ENCODE measurements around the gene MAST4. TPM values are rescaled to one million over a fixed set of nuclear protein-coding genes. Genes with fewer than 3 reads are reported as not detected.

Gene MAST4
- total and polyA plus RNA-seq, 7 experiments from 2014 or later = 11.3 to 39.0 (median 28.3) TPM

DNA sequence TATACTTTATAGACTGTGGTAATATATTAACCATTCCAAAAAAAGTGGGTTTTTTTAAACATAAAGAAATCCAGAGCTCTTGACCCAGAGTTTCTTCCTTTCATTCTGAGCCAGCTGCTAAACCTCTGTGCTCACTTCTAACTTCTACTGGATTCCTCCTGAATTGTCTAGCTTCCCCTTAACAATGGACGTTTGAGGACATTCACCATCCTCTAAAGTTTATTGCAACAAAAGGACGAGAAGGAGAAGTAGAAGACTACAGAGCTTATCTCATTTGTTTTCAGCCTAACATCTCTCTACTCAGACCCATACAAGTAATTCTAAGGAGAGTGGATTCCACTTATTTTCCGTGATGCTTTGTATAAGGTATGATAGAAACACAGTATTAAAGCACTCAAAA lies 284.2 kb downstream of the MAST4 start:
- no peaks in the 10 kb centered on the region for H3K27me3 ChIP-seq (ENCODE audit: control insufficient read depth in 2 of 2, insufficient read depth in 2 of 2, low read length in 2 of 2)
- no peaks in the 10 kb centered on the region for H3K36me3 ChIP-seq (ENCODE audit: control insufficient read depth in 2 of 3, insufficient read depth in 3 of 3, low read length in 3 of 3)
- ChIA-PET POLR2A (no interaction called here), CTCF (no interaction called here)
- intact Hi-C loops (cut with micrococcal nuclease) = no loop called here
- H3K9me3 Mint-ChIP-seq = no peaks in the 10 kb centered on the region
- H3K27ac Mint-ChIP-seq = no peak overlapping the region
- DNase-seq (no peak), ATAC-seq (no peak)
- H3K36me3 Mint-ChIP-seq = peaks cover 0 to 24% (median 0%) of the 10 kb centered on the region in 5 donors
- H3K4me3 ChIP-seq (ENCODE audit: low read length) = no peak overlapping the region
- peaks cover 0 to 10% (median 6%) of the 10 kb centered on the region in 5 donors for H3K27me3 Mint-ChIP-seq
- no peaks in the 10 kb centered on the region for H3K9me3 ChIP-seq (ENCODE audit: control insufficient read depth in 2 of 3, low read length in 3 of 3)
- peaks cover 0 to 15% (median 0%) of the 10 kb centered on the region in 7 donors for H3K4me1 Mint-ChIP-seq
- H3K27ac ChIP-seq (ENCODE audit: low read depth, low read length) = no peak overlapping the region
- no peaks in the 10 kb centered on the region for H3K4me1 ChIP-seq (ENCODE audit: control insufficient read depth in 2 of 2, insufficient read depth in 2 of 2, low read length in 2 of 2)
- H3K4me3 Mint-ChIP-seq = no peak overlapping the region

- peaks cover 0 to 10% (median 6%) of the 10 kb centered on the region in 5 donors for H3K27me3 Mint-ChIP-seq
- ChIA-PET POLR2A (no interaction called here), CTCF (no interaction called here)
- Histone ChIP-seq H3K4me1 (ENCODE audit: control insufficient read depth in 2 of 2, insufficient read depth in 2 of 2, low read length in 2 of 2) (no peaks in the 10 kb centered on the region), H3K27ac (ENCODE audit: low read depth, low read length) (no peak overlapping the region), H3K27me3 (ENCODE audit: control insufficient read depth in 2 of 2, insufficient read depth in 2 of 2, low read length in 2 of 2) (no peaks in the 10 kb centered on the region), H3K36me3 (ENCODE audit: control insufficient read depth in 2 of 3, insufficient read depth in 3 of 3, low read length in 3 of 3) (no peaks in the 10 kb centered on the region), H3K9me3 (ENCODE audit: control insufficient read depth in 2 of 3, low read length in 3 of 3) (no peaks in the 10 kb centered on the region), H3K4me3 (ENCODE audit: low read length) (no peak overlapping the region)
- peaks cover 0 to 15% (median 0%) of the 10 kb centered on the region in 7 donors for H3K4me1 Mint-ChIP-seq
- H3K36me3 Mint-ChIP-seq = peaks cover 0 to 28% (median 0%) of the 10 kb centered on the region in 5 donors
- DNase-seq (no peak), ATAC-seq (no peak)
- intact Hi-C loops (cut with micrococcal nuclease) = no loop called here
- H3K27ac Mint-ChIP-seq = no peak overlapping the region
- no peaks in the 10 kb centered on the region for H3K9me3 Mint-ChIP-seq
- H3K4me3 Mint-ChIP-seq = no peak overlapping the region
These were observed 285.4 kb downstream of the MAST4 start for GRCh38 chr5:66881480-66882161.

GRCh38 chr5:66882606-66883227 lies 286.5 kb downstream of the MAST4 start:
- H3K4me3 Mint-ChIP-seq = no peak overlapping the region
- no peak for ATAC-seq
- H3K36me3 Mint-ChIP-seq = peaks cover 0 to 25% (median 0%) of the 10 kb centered on the region in 5 donors
- ChIA-PET CTCF (no interaction called here), POLR2A (no interaction called here)
- peaks cover 0 to 11% (median 0%) of the 10 kb centered on the region in 7 donors for H3K4me1 Mint-ChIP-seq
- no peak overlapping the region for H3K27ac Mint-ChIP-seq
- no peak overlapping the region for H3K4me3 ChIP-seq (ENCODE audit: low read length)
- H3K9me3 ChIP-seq (ENCODE audit: control insufficient read depth in 2 of 3, low read length in 3 of 3) = no peaks in the 10 kb centered on the region
- H3K27me3 ChIP-seq (ENCODE audit: control insufficient read depth in 2 of 2, insufficient read depth in 2 of 2, low read length in 2 of 2) = no peaks in the 10 kb centered on the region
- peaks cover 0 to 7% (median 6%) of the 10 kb centered on the region in 5 donors for H3K27me3 Mint-ChIP-seq
- no peaks in the 10 kb centered on the region for H3K4me1 ChIP-seq (ENCODE audit: control insufficient read depth in 2 of 2, insufficient read depth in 2 of 2, low read length in 2 of 2)
- H3K36me3 ChIP-seq (ENCODE audit: control insufficient read depth in 2 of 3, insufficient read depth in 3 of 3, low read length in 3 of 3) = no peaks in the 10 kb centered on the region
- no peaks in the 10 kb centered on the region for H3K9me3 Mint-ChIP-seq
- no peak overlapping the region for H3K27ac ChIP-seq (ENCODE audit: low read depth, low read length)
- DNase-seq = no peak
- intact Hi-C loops (cut with micrococcal nuclease) = no loop called here

- no peak overlapping the region for H3K27ac Mint-ChIP-seq
- ATAC-seq (no peak), DNase-seq (no peak)
- H3K4me1 Mint-ChIP-seq = peaks cover 0 to 11% (median 0%) of the 10 kb centered on the region in 7 donors
- ChIA-PET POLR2A (interaction anchor here (0.7 kb wide), 1 partner anchor 1147 kb away, joined by 3 read pairs; no protein-coding TSS in a partner anchor), CTCF (interaction anchor here (1.1 kb wide), 1 partner anchor 579 kb away, joined by 3 read pairs; no protein-coding TSS in a partner anchor)
- Histone ChIP-seq H3K9me3 (ENCODE audit: control insufficient read depth in 2 of 3, low read length in 3 of 3) (no peaks in the 10 kb centered on the region), H3K4me3 (ENCODE audit: low read length) (no peak overlapping the region), H3K4me1 (ENCODE audit: control insufficient read depth in 2 of 2, insufficient read depth in 2 of 2, low read length in 2 of 2) (no peaks in the 10 kb centered on the region), H3K27me3 (ENCODE audit: control insufficient read depth in 2 of 2, insufficient read depth in 2 of 2, low read length in 2 of 2) (no peaks in the 10 kb centered on the region), H3K27ac (ENCODE audit: low read depth, low read length) (no peak overlapping the region), H3K36me3 (ENCODE audit: control insufficient read depth in 2 of 3, insufficient read depth in 3 of 3, low read length in 3 of 3) (no peaks in the 10 kb centered on the region)
- H3K36me3 Mint-ChIP-seq = peaks cover 0 to 19% (median 0%) of the 10 kb centered on the region in 5 donors
- no peaks in the 10 kb centered on the region for H3K9me3 Mint-ChIP-seq
- no peak overlapping the region for H3K4me3 Mint-ChIP-seq
- intact Hi-C loops (cut with micrococcal nuclease) = no loop called here
- H3K27me3 Mint-ChIP-seq = peaks cover 2 to 7% (median 6%) of the 10 kb centered on the region in 5 donors
These were observed 288.5 kb downstream of the MAST4 start for GRCh38 chr5:66884564-66885243.

- Histone ChIP-seq H3K4me3 (ENCODE audit: low read length) (no peak overlapping the region), H3K27me3 (ENCODE audit: control insufficient read depth in 2 of 2, insufficient read depth in 2 of 2, low read length in 2 of 2) (no peaks in the 10 kb centered on the region), H3K27ac (ENCODE audit: low read depth, low read length) (no peak overlapping the region), H3K36me3 (ENCODE audit: control insufficient read depth in 2 of 3, insufficient read depth in 3 of 3, low read length in 3 of 3) (no peaks in the 10 kb centered on the region), H3K4me1 (ENCODE audit: control insufficient read depth in 2 of 2, insufficient read depth in 2 of 2, low read length in 2 of 2) (no peaks in the 10 kb centered on the region), H3K9me3 (ENCODE audit: control insufficient read depth in 2 of 3, low read length in 3 of 3) (no peaks in the 10 kb centered on the region)
- peaks cover 0 to 18% (median 0%) of the 10 kb centered on the region in 5 donors for H3K36me3 Mint-ChIP-seq
- no peak for ATAC-seq
- H3K4me1 Mint-ChIP-seq = peaks cover 0 to 22% (median 4%) of the 10 kb centered on the region in 7 donors
- H3K27ac Mint-ChIP-seq = no peak overlapping the region
- POLR2A ChIA-PET = no interaction called here
- CTCF ChIA-PET = no interaction called here
- H3K27me3 Mint-ChIP-seq = peaks cover 6 to 14% (median 13%) of the 10 kb centered on the region in 5 donors
- no peak for DNase-seq
- intact Hi-C loops (cut with micrococcal nuclease) = no loop called here
- no peaks in the 10 kb centered on the region for H3K9me3 Mint-ChIP-seq
- H3K4me3 Mint-ChIP-seq = no peak overlapping the region
These were observed 290.7 kb downstream of the MAST4 start for GRCh38 chr5:66886941-66887340.

DNA sequence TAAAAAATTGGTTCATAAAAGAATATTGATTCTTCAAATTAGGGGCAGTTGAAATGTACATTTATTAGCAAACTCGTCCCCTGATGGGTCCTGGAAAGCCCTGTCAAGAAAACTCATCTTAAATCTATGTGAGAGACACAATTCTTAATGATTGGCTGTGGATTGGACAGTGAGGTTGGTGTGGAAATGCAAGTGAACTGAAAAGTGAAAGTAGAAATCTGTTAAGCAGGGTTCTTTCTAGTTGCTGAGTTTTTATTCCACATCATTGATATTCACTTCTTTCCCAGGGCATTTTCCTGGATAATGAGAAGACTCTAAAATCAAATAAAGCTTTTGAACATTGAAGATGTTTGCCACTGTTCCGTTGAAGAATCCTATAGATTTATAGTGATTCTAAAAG lies 292.4 kb downstream of the MAST4 start:
- Mint-ChIP-seq H3K9me3 (no peaks in the 10 kb centered on the region), H3K27me3 (peaks cover 6 to 14% (median 13%) of the 10 kb centered on the region in 5 donors), H3K27ac (no peak overlapping the region), H3K4me1 (peaks cover 0 to 17% (median 4%) of the 10 kb centered on the region in 7 donors), H3K36me3 (peaks cover 0 to 17% (median 0%) of the 10 kb centered on the region in 5 donors), H3K4me3 (no peak overlapping the region)
- H3K36me3 ChIP-seq (ENCODE audit: control insufficient read depth in 2 of 3, insufficient read depth in 3 of 3, low read length in 3 of 3) = no peaks in the 10 kb centered on the region
- no peak overlapping the region for H3K27ac ChIP-seq (ENCODE audit: low read depth, low read length)
- H3K4me1 ChIP-seq (ENCODE audit: control insufficient read depth in 2 of 2, insufficient read depth in 2 of 2, low read length in 2 of 2) = no peaks in the 10 kb centered on the region
- no peaks in the 10 kb centered on the region for H3K9me3 ChIP-seq (ENCODE audit: control insufficient read depth in 2 of 3, low read length in 3 of 3)
- no peak for DNase-seq
- no peaks in the 10 kb centered on the region for H3K27me3 ChIP-seq (ENCODE audit: control insufficient read depth in 2 of 2, insufficient read depth in 2 of 2, low read length in 2 of 2)
- intact Hi-C loops (cut with micrococcal nuclease) = no loop called here
- CTCF ChIA-PET = no interaction called here
- no peak for ATAC-seq
- POLR2A ChIA-PET = interaction anchor here (0.5 kb wide), 1 partner anchor 760 kb away, joined by 5 read pairs; no protein-coding TSS in a partner anchor
- no peak overlapping the region for H3K4me3 ChIP-seq (ENCODE audit: low read length)
